ENCODE results near the gene INSL3. TPM values are rescaled to one million over a fixed set of nuclear protein-coding genes. Genes with fewer than 3 reads are reported as not detected.

INSL3 gene
- polyA plus RNA-seq, 1 of the 3 experiments (the other 2 are of a cell fraction), result 0.21 TPM

GRCh38 chr19:17840019-17840418, 18.7 kb upstream of the INSL3 start:
- Histone ChIP-seq H3K4me2 (no peak overlapping the region), H3F3A (replicated peaks; ENCODE audit: insufficient read depth) (no peaks in the 10 kb centered on the region), H4K20me1 (ENCODE audit: insufficient read depth) (no peaks in the 10 kb centered on the region), H3K79me2 (ENCODE audit: insufficient read depth) (no peaks in the 10 kb centered on the region), H3K4me3 (ENCODE audit: low read depth in 2 of 2, low read length in 1 of 2) (no peak overlapping the region), H3K9ac (no peak overlapping the region), H2AFZ (ENCODE audit: low read depth) (no peak overlapping the region), H3K27me3 (ENCODE audit: insufficient read depth) (no peaks in the 10 kb centered on the region), H3K9me2 (no peaks in the 10 kb centered on the region), H3K9me3 (no peaks in the 10 kb centered on the region), H3K4me1 (ENCODE audit: control insufficient read depth in 1 of 2, insufficient read depth in 2 of 2, low read depth in 1 of 2, low read length in 1 of 2) (peaks cover 0 to 14% of the 10 kb centered on the region in 2 experiments; a peak in 1 of 4 replicates), H3K27ac (ENCODE audit: low read depth in 2 of 2, low read length in 1 of 2) (no peak overlapping the region), H3K36me3 (replicated peaks in 1 of 2; ENCODE audit: control insufficient read depth in 1 of 2, insufficient read depth in 2 of 2, low read length in 1 of 2) (no peaks in the 10 kb centered on the region)
- POLR2A ChIA-PET, result no interaction called here
- DNase-seq, result no peak
- CTCF ChIA-PET, result interaction anchor here (1.3 kb wide), 1 partner anchor 56 kb away, joined by 4 read pairs; no protein-coding TSS in a partner anchor
- no peak for TF ChIP-seq TAF1 (IDR thresholded peaks at IDR 0.05; ENCODE audit: borderline replicate concordance, low read depth, low read length)
- WGBS (ENCODE audit: low lambda C conversion rate), result 66% methylated on average over 6 of the region's 6 CpGs

GRCh38 chr19:17837972-17838371, 16.7 kb upstream of the INSL3 start:
- ChIA-PET POLR2A (no interaction called here), CTCF (interaction anchor here (1.2 kb wide), 1 partner anchor 232 kb away, joined by 3 read pairs; no protein-coding TSS in a partner anchor)
- TF ChIP-seq YY1 (IDR thresholded peaks at IDR 0.05; ENCODE audit: low read depth), result no peak
- 88% methylated on average over 7 of the region's 7 CpGs for WGBS (ENCODE audit: low lambda C conversion rate)
- H4K20me1 ChIP-seq (ENCODE audit: insufficient read depth), result no peaks in the 10 kb centered on the region
- no peak overlapping the region for H3K4me3 ChIP-seq (ENCODE audit: low read depth in 2 of 2, low read length in 1 of 2)
- no peaks in the 10 kb centered on the region for H3K79me2 ChIP-seq (ENCODE audit: insufficient read depth)
- H3K9ac ChIP-seq, result no peak overlapping the region
- no peaks in the 10 kb centered on the region for H3K9me2 ChIP-seq
- H3K27me3 ChIP-seq (ENCODE audit: insufficient read depth), result no peaks in the 10 kb centered on the region
- DNase-seq, result no peak
- no peaks in the 10 kb centered on the region for H3F3A ChIP-seq (replicated peaks; ENCODE audit: insufficient read depth)
- no peaks in the 10 kb centered on the region for H3K36me3 ChIP-seq (replicated peaks in 1 of 2; ENCODE audit: control insufficient read depth in 1 of 2, insufficient read depth in 2 of 2, low read length in 1 of 2)
- no peak overlapping the region for H2AFZ ChIP-seq (ENCODE audit: low read depth)
- no peak overlapping the region for H3K27ac ChIP-seq (ENCODE audit: low read depth in 2 of 2, low read length in 1 of 2)
- no peak overlapping the region for H3K4me2 ChIP-seq
- H3K4me1 ChIP-seq (ENCODE audit: control insufficient read depth in 1 of 2, insufficient read depth in 2 of 2, low read depth in 1 of 2, low read length in 1 of 2), result peaks cover 0 to 10% of the 10 kb centered on the region in 2 experiments; a peak in 1 of 4 replicates
- H3K9me3 ChIP-seq, result no peaks in the 10 kb centered on the region

- ChIA-PET POLR2A (no interaction called here), CTCF (interaction anchor here (2.5 kb wide), 1 partner anchor 19 kb away, joined by 9 read pairs; no protein-coding TSS in a partner anchor)
- DNase-seq, result no peak
- Histone ChIP-seq H3K4me2 (no peak overlapping the region), H3K9ac (no peak overlapping the region), H3K9me3 (no peaks in the 10 kb centered on the region), H3F3A (replicated peaks; ENCODE audit: insufficient read depth) (no peaks in the 10 kb centered on the region), H3K36me3 (replicated peaks in 1 of 2; ENCODE audit: control insufficient read depth in 1 of 2, insufficient read depth in 2 of 2, low read length in 1 of 2) (no peaks in the 10 kb centered on the region), H4K20me1 (ENCODE audit: insufficient read depth) (no peaks in the 10 kb centered on the region), H2AFZ (ENCODE audit: low read depth) (no peak overlapping the region), H3K79me2 (ENCODE audit: insufficient read depth) (no peaks in the 10 kb centered on the region), H3K9me2 (no peaks in the 10 kb centered on the region), H3K4me1 (ENCODE audit: control insufficient read depth in 1 of 2, insufficient read depth in 2 of 2, low read depth in 1 of 2, low read length in 1 of 2) (peaks cover 0 to 8% of the 10 kb centered on the region in 2 experiments; a peak in 1 of 4 replicates), H3K27ac (ENCODE audit: low read depth in 2 of 2, low read length in 1 of 2) (no peak overlapping the region), H3K4me3 (ENCODE audit: low read depth in 2 of 2, low read length in 1 of 2) (no peak overlapping the region), H3K27me3 (ENCODE audit: insufficient read depth) (no peaks in the 10 kb centered on the region)
- WGBS (ENCODE audit: low lambda C conversion rate), result 67% methylated on average over 4 of the region's 4 CpGs
- TF ChIP-seq EP300 (IDR thresholded peaks at IDR 0.05; ENCODE audit: borderline replicate concordance in 1 of 2, low read depth in 1 of 2, low read length in 1 of 2) (no peak), RCOR1 (IDR thresholded peaks at IDR 0.05; ENCODE audit: low read length) (no peak)
Observed at GRCh38 chr19:17836530-17836929, 15.2 kb upstream of the INSL3 start.

Data from SK-N-SH (cell line).